Neural progenitor cell (in vitro differentiated cells): ENCODE results near the gene TXNL4B. TPM values are rescaled to one million over a fixed set of nuclear protein-coding genes. Genes with fewer than 3 reads are reported as not detected.
"Not testable (repeated sequence)": the region's sequence is repeated elsewhere in the genome, so short reads cannot be mapped to it uniquely, and the experiment has no call there.

Source experiments
- DNase-seq: peaks from one replicate; pipeline ENCODE4 v3.0.0-alpha.2; 2016; ENCODE audit warnings: low spot score
- H2AFZ ChIP-seq: fragments of 200-600 bp; sonication (generic); replicated peaks from 2 replicates; pipeline ENCODE4 v1.6.1; 2016; ENCODE audit warnings: antibody characterized with exemption
- H3F3A ChIP-seq: fragments of 200-600 bp; sonication (generic); 2 replicates; pipeline ENCODE4 v1.6.1; 2016; ENCODE audit warnings: antibody characterized with exemption, low read depth
- H3K27ac ChIP-seq: fragments of 200-600 bp; sonication (generic); 2 replicates; pipeline ENCODE4 v1.5.1; 2016; ENCODE audit warnings: mild to moderate bottlenecking
- H3K27me3 ChIP-seq: fragments of 200-600 bp; sonication (generic); 2 replicates; pipeline ENCODE4 v1.6.1; 2016; ENCODE audit warnings: mild to moderate bottlenecking, moderate library complexity
- H3K36me3 ChIP-seq: fragments of 200-600 bp; sonication (generic); 2 replicates; pipeline ENCODE4 v1.5.1; 2016
- H3K4me1 ChIP-seq: fragments of 200-600 bp; sonication (generic); 2 replicates; pipeline ENCODE4 v1.6.1; 2016; ENCODE audit warnings: mixed run types
- H3K4me2 ChIP-seq: fragments of 200-600 bp; sonication (generic); 2 replicates; pipeline ENCODE4 v1.6.1; 2016
- H3K4me3 ChIP-seq: fragments of 200-600 bp; sonication (generic); 2 replicates; pipeline ENCODE4 v1.5.1; 2016
- H3K79me2 ChIP-seq: fragments of 200-600 bp; sonication (generic); 2 replicates; pipeline ENCODE4 v1.6.1; 2016; ENCODE audit warnings: low read depth
- H3K9ac ChIP-seq: fragments of 200-600 bp; sonication (generic); 2 replicates; pipeline ENCODE4 v1.6.1; 2016
- H3K9me3 ChIP-seq: fragments of 200-600 bp; sonication (generic); 2 replicates; pipeline ENCODE4 v1.5.1; 2016; ENCODE audit warnings: low read depth
- H4K20me1 ChIP-seq: fragments of 200-600 bp; sonication (generic); 2 replicates; pipeline ENCODE4 v1.6.1; 2016; ENCODE audit warnings: low read depth
- H3K27ac Mint-ChIP-seq: 3 replicates; pipeline ENCODE4 v1.8.0; 2021; ENCODE audit warnings: mixed read lengths
- H3K27me3 Mint-ChIP-seq: 2 replicates; pipeline ENCODE4 v1.8.0; 2022; ENCODE audit warnings: low read depth, mild to moderate bottlenecking, inconsistent platforms, moderate library complexity, mixed read lengths; ENCODE audit not compliant: insufficient read depth
- H3K36me3 Mint-ChIP-seq: 3 replicates; pipeline ENCODE4 v1.8.0; 2021; ENCODE audit warnings: mixed read lengths
- H3K4me1 Mint-ChIP-seq: 3 replicates; pipeline ENCODE4 v1.8.0; 2021; ENCODE audit warnings: mixed read lengths
- H3K4me3 Mint-ChIP-seq: 3 replicates; pipeline ENCODE4 v1.8.0; 2021; ENCODE audit warnings: mild to moderate bottlenecking, moderate library complexity, mixed read lengths
- H3K9me3 Mint-ChIP-seq: 3 replicates; pipeline ENCODE4 v1.8.0; 2020; ENCODE audit warnings: mixed read lengths
- EZH2 ChIP-seq: fragments of 200-600 bp; sonication (generic); IDR thresholded peaks from 2 replicates; pipeline ENCODE4 v1.6.1; 2017; ENCODE audit warnings: antibody characterized with exemption, mild to moderate bottlenecking, moderate library complexity
- EZH2phosphoT487 ChIP-seq: fragments of 200-600 bp; sonication (generic); IDR thresholded peaks from 2 replicates; pipeline ENCODE4 v1.6.1; 2017; ENCODE audit warnings: antibody characterized with exemption
- total RNA-seq: library from RNA; depleted of rRNA; stranded (reverse); fragments of >200 nt; gene quantifications from 2 replicates; pipeline ENCODE4 v1.2.3, GENCODE V29; 2015; ENCODE audit warnings: low replicate concordance
- TF ChIP-seq, protein P1 (sequence below): fragments of 200-600 bp; sonication (generic); IDR thresholded peaks from 2 replicates; pipeline ENCODE4 v1.5.1; 2017; ENCODE audit warnings: antibody characterized with exemption, mild to moderate bottlenecking

TXNL4B gene
- total RNA-seq, 1 donor from 2014 or later: 23.4 TPM

DNA sequence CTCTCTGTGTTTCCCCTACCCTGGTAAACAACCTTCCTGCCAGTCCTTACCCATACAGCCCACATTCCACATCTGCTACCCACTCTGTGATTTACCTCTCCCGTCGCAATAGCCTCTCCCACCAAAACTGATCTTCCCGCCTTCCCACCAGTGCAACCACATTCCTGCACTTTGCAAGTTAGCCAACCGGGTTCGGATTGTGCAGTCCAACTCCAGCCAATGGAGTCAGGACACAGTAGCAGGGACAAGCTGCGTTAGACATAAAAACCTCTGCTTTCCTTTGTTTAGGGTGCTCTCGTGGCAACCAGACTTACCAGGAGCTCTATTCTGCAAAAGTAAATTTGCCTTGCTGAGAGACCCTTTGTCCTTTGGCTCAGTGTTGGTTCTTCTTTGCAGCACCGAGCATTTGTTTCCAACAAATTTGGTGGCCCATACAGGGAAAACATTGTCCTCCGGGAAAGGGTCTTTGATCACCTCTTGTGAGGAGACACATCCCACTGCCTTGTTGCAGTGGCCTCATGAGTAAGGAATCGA lies 29.0 kb downstream of the TXNL4B start:
- H3K4me3 ChIP-seq: no peak overlapping the region
- no peak overlapping the region for H3K9ac ChIP-seq
- no peak overlapping the region for H2AFZ ChIP-seq
- H3K9me3 Mint-ChIP-seq: no peaks in the 10 kb centered on the region
- no peaks in the 10 kb centered on the region for H4K20me1 ChIP-seq
- no peaks in the 10 kb centered on the region for H3K36me3 ChIP-seq
- no peaks in the 10 kb centered on the region for H3F3A ChIP-seq
- H3K36me3 Mint-ChIP-seq: no peaks in the 10 kb centered on the region
- no peaks in the 10 kb centered on the region for H3K4me1 ChIP-seq
- H3K79me2 ChIP-seq: no peaks in the 10 kb centered on the region
- H3K4me1 Mint-ChIP-seq: no peaks in the 10 kb centered on the region
- no peak overlapping the region for H3K4me2 ChIP-seq
- no peak for TF ChIP-seq EZH2phosphoT487
- TF ChIP-seq, protein P1, sequence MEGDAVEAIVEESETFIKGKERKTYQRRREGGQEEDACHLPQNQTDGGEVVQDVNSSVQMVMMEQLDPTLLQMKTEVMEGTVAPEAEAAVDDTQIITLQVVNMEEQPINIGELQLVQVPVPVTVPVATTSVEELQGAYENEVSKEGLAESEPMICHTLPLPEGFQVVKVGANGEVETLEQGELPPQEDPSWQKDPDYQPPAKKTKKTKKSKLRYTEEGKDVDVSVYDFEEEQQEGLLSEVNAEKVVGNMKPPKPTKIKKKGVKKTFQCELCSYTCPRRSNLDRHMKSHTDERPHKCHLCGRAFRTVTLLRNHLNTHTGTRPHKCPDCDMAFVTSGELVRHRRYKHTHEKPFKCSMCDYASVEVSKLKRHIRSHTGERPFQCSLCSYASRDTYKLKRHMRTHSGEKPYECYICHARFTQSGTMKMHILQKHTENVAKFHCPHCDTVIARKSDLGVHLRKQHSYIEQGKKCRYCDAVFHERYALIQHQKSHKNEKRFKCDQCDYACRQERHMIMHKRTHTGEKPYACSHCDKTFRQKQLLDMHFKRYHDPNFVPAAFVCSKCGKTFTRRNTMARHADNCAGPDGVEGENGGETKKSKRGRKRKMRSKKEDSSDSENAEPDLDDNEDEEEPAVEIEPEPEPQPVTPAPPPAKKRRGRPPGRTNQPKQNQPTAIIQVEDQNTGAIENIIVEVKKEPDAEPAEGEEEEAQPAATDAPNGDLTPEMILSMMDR: no peak
- no peaks in the 10 kb centered on the region for H3K9me3 ChIP-seq
- no peak for DNase-seq
- H3K27ac Mint-ChIP-seq: no peak overlapping the region
- no peaks in the 10 kb centered on the region for H3K27me3 ChIP-seq
- H3K27ac ChIP-seq: no peak overlapping the region
- H3K4me3 Mint-ChIP-seq: no peak overlapping the region
- H3K27me3 Mint-ChIP-seq: peaks cover 4% of the 10 kb centered on the region

DNA sequence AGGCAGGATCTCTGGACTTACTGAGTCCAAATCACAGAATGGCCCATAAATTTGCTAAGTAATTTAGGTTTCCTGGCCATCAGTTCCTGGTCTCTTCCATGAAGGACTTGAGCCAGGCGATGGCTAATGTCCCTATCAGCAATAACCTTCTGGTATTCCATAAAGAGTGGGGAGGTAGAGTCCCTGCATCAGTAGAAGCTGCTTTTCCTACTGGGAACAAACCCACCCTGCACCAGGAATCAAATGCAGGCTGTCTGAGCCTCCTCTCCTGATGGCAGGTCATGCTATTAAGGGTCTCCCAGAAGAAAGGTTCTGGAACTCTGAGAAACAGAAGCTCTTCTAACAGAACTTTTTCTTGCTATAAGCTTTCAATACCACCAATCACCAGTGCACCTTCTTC lies 31.9 kb downstream of the TXNL4B start:
- H3F3A ChIP-seq: no peaks in the 10 kb centered on the region
- H3K27ac Mint-ChIP-seq: peak overlapping the region; percentile 25

DNA sequence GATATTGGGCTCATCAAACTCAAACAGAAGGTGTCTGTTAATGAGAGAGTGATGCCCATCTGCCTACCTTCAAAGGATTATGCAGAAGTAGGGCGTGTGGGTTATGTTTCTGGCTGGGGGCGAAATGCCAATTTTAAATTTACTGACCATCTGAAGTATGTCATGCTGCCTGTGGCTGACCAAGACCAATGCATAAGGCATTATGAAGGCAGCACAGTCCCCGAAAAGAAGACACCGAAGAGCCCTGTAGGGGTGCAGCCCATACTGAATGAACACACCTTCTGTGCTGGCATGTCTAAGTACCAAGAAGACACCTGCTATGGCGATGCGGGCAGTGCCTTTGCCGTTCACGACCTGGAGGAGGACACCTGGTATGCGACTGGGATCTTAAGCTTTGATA lies 33.0 kb downstream of the TXNL4B start:
- Histone ChIP-seq H3K27ac (no peak overlapping the region), H3K9me3 (no peaks in the 10 kb centered on the region), H3K36me3 (no peaks in the 10 kb centered on the region), H3K4me3 (no peak overlapping the region), H3K4me1 (no peaks in the 10 kb centered on the region), H3K9ac (no peak overlapping the region), H2AFZ (no peak overlapping the region), H3K4me2 (no peak overlapping the region), H3K79me2 (no peaks in the 10 kb centered on the region), H4K20me1 (no peaks in the 10 kb centered on the region), H3F3A (no peaks in the 10 kb centered on the region), H3K27me3 (no peaks in the 10 kb centered on the region)
- Mint-ChIP-seq H3K27ac (no peak overlapping the region), H3K36me3 (no peaks in the 10 kb centered on the region), H3K4me1 (no peaks in the 10 kb centered on the region), H3K27me3 (peaks cover 8% of the 10 kb centered on the region), H3K9me3 (no peaks in the 10 kb centered on the region), H3K4me3 (no peak overlapping the region)
- no peak for DNase-seq
- TF ChIP-seq, protein P1: no peak
- TF ChIP-seq EZH2 (no peak), EZH2phosphoT487 (no peak)

More for the DNA sequence above, 31.9 kb downstream of the TXNL4B start:
- Histone ChIP-seq H3K27ac (no peak overlapping the region), H3K9ac (no peak overlapping the region), H3K9me3 (no peaks in the 10 kb centered on the region), H3K4me1 (no peaks in the 10 kb centered on the region), H4K20me1 (no peaks in the 10 kb centered on the region), H3K27me3 (no peaks in the 10 kb centered on the region), H3K36me3 (no peaks in the 10 kb centered on the region), H3K4me2 (no peak overlapping the region), H3K4me3 (no peak overlapping the region), H3K79me2 (no peaks in the 10 kb centered on the region), H2AFZ (no peak overlapping the region)
- Mint-ChIP-seq H3K36me3 (no peaks in the 10 kb centered on the region), H3K27me3 (peaks cover 8% of the 10 kb centered on the region), H3K9me3 (no peaks in the 10 kb centered on the region), H3K4me3 (no peak overlapping the region), H3K4me1 (no peaks in the 10 kb centered on the region)
- TF ChIP-seq, protein P1: no peak
- TF ChIP-seq EZH2phosphoT487 (no peak), EZH2 (no peak)
- DNase-seq: no peak

DNA sequence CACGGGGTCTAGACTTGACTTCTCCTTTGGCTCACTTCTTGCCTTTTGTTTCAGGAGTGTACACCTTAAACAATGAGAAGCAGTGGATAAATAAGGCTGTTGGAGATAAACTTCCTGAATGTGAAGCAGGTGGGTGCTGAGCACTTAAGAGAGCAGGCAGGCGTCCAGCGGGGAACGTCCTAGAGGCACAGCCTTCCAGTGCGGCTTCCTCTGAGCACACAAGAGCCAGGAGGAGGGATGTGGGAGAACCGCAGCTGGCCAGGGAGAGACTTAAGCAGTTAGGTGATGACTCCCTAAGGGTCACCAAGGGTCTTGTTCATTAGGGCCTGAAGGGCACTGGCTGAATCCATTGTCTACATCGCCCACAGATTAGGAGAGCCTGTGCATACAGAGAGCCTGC lies 34.4 kb downstream of the TXNL4B start:
- not testable (repeated sequence) for H4K20me1 ChIP-seq

DNA sequence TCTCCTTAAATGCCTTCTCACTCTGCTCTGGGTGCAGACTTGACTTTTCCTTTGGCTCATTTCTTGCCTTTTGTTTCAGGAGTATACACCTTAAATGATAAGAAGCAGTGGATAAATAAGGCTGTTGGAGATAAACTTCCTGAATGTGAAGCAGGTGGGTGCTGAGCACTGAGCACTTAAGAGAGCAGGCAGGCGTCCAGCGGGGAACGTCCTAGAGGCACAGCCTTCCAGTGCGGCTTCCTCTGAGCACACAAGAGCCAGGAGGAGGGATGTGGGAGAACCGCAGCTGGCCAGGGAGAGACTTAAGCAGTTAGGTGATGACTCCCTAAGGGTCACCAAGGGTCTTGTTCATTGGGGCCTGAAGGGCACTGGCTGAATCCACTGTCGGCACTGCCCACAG lies 36.1 kb downstream of the TXNL4B start:
- not testable (repeated sequence) for H2AFZ ChIP-seq, H3K36me3 Mint-ChIP-seq, H3K36me3 ChIP-seq, H3K79me2 ChIP-seq, H3F3A ChIP-seq, H3K27me3 Mint-ChIP-seq, H3K4me3 Mint-ChIP-seq, H3K27ac Mint-ChIP-seq, H3K9me3 Mint-ChIP-seq, DNase-seq, H4K20me1 ChIP-seq, H3K9ac ChIP-seq, H3K4me2 ChIP-seq, H3K27ac ChIP-seq, H3K4me1 Mint-ChIP-seq, H3K4me3 ChIP-seq, H3K9me3 ChIP-seq, H3K4me1 ChIP-seq, H3K27me3 ChIP-seq

More for the DNA sequence above, 34.4 kb downstream of the TXNL4B start:
- not testable (repeated sequence) for H3K4me1 ChIP-seq, H3F3A ChIP-seq, H3K4me2 ChIP-seq, H3K27ac ChIP-seq, H3K36me3 Mint-ChIP-seq, H3K27me3 ChIP-seq, H3K27me3 Mint-ChIP-seq, H3K79me2 ChIP-seq, H2AFZ ChIP-seq, H3K36me3 ChIP-seq, DNase-seq, H3K9me3 Mint-ChIP-seq, H3K27ac Mint-ChIP-seq, H3K4me3 ChIP-seq, H3K4me3 Mint-ChIP-seq, H3K4me1 Mint-ChIP-seq, H3K9ac ChIP-seq, H3K9me3 ChIP-seq
